Activated naive CD4-positive, alpha-beta T cell treated with anti-CD3 and anti-CD28 coated beads, Interleukin-2, amount 10 ng/mL, durations not matched to agents 7 days and 5 days (primary cell): ENCODE data around the gene SHROOM1.

ENCODE experiments used
- CTCF ChIA-PET: fragments of 350-600 bp; sonication (Branson Sonifier 250); formaldehyde crosslinking; loops from one replicate; lab custom pipeline; 2021; ENCODE audit warnings: antibody characterized with exemption; lab: Charles Lee
- DNase-seq: peaks from one replicate; pipeline ENCODE4 v3.0.0-alpha.2; 2020
- H3K27ac Mint-ChIP-seq: one replicate; pipeline ENCODE4 v1.8.0; 2021; ENCODE audit warnings: mild to moderate bottlenecking, moderate library complexity, mixed read lengths
- H3K27me3 Mint-ChIP-seq: one replicate; pipeline ENCODE4 v1.8.0; 2021; ENCODE audit warnings: mild to moderate bottlenecking, mixed read lengths
- H3K36me3 Mint-ChIP-seq: one replicate; pipeline ENCODE4 v1.8.0; 2021; ENCODE audit warnings: mixed read lengths
- H3K4me1 Mint-ChIP-seq: one replicate; pipeline ENCODE4 v1.8.0; 2021; ENCODE audit warnings: mixed read lengths
- H3K4me3 Mint-ChIP-seq: one replicate; pipeline ENCODE4 v1.8.0; 2021; ENCODE audit warnings: mild to moderate bottlenecking, moderate library complexity, mixed read lengths
- H3K9me3 Mint-ChIP-seq: one replicate; pipeline ENCODE4 v1.8.0; 2021; ENCODE audit warnings: mixed read lengths

SHROOM1 gene

GRCh38 chr5:132825834-132826391 is 4.5 kb downstream of the SHROOM1 start:
- Mint-ChIP-seq H3K4me3 (peak overlapping the region; percentile 33), H3K9me3 (no peaks in the 10 kb centered on the region), H3K4me1 (peaks cover 14% of the 10 kb centered on the region), H3K27me3 (peaks cover 95% of the 10 kb centered on the region), H3K36me3 (no peaks in the 10 kb centered on the region), H3K27ac (no peak overlapping the region)
- peak; percentile 53 for DNase-seq
- CTCF ChIA-PET = interaction anchor here (0.8 to 1.8 kb wide), 4 partner anchors 9 to 299 kb away, joined by 3 to 6 read pairs (median 4); no protein-coding TSS in a partner anchor

DNA sequence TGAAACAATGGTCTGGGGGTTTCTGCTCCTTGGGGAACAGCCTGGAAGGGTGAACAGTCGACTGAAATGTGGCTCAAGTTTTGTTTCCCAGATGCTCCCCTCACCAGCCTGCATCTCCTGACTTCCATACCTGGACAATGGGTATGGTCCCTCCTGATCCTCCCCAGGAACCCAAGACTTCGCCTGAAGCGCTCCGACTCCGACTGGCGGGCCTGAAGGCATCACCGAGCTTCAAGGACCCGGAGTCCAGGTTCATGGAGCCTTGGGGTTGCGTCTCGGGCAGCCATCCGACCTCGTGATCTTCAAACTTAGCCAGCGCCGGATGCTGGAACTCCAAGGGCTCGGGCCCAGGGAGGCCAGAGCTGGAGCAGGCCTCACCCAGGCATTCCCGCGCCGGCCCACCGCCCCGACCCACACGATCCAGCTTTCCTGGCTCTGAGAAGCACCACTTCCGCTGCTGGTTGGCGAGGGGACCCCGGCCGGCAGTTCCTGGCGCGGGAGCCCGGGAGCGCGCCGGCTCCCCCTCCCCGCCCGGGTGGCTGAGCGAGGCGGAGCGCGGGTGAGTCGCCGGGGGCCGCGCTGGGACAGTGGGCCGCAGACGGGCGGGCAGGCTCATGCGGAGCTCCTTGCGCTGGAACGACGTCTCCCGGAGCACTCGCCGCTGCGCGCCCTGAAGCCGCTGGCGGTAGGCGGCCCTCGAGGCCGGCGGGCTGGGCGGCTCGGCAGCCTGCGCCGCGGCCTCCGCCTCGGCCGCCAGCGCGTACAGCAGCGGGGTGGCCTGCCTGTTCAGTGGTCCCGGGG is 5.2 kb downstream of the SHROOM1 start:
- H3K27me3 Mint-ChIP-seq = peaks cover 94% of the 10 kb centered on the region
- peak overlapping the region; percentile 26 for H3K4me3 Mint-ChIP-seq
- H3K27ac Mint-ChIP-seq = no peak overlapping the region
- no peaks in the 10 kb centered on the region for H3K36me3 Mint-ChIP-seq
- no peaks in the 10 kb centered on the region for H3K9me3 Mint-ChIP-seq
- H3K4me1 Mint-ChIP-seq = peaks cover 16% of the 10 kb centered on the region
- CTCF ChIA-PET = interaction anchor here (0.7 to 1.8 kb wide), 4 partner anchors 8 to 299 kb away, joined by 3 to 6 read pairs (median 4); no protein-coding TSS in a partner anchor
- DNase-seq = peak; percentile 32

DNA sequence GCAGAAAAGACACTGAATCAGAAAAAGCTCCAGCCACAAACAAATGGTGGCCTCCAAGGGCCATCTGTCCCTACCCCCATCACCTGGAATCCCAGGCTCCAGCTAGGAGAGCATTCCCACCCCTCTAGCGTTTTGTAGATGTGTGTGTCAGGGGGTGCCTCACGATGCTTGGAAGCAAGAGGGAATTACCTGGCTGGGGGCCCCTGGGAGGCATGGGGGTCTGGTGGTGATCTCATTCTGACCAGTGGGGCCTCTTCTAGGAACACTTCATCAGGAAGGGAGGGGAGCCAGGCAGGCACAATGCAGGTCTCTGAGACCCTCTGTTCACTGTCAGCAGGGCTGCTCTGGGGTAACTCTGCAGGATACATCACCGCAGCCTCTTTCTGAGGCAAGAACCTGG is 6.0 kb downstream of the SHROOM1 start:
- peak overlapping the region; percentile 19 for H3K27ac Mint-ChIP-seq
- H3K4me1 Mint-ChIP-seq = peaks cover 18% of the 10 kb centered on the region
- CTCF ChIA-PET = interaction anchor here (0.7 to 1.1 kb wide), 2 partner anchors 10 to 298 kb away, joined by 3 to 4 read pairs; no protein-coding TSS in a partner anchor
- peak overlapping the region; percentile 26 for H3K4me3 Mint-ChIP-seq
- DNase-seq = no peak
- H3K9me3 Mint-ChIP-seq = no peaks in the 10 kb centered on the region
- no peaks in the 10 kb centered on the region for H3K36me3 Mint-ChIP-seq
- peaks cover 94% of the 10 kb centered on the region for H3K27me3 Mint-ChIP-seq

DNA sequence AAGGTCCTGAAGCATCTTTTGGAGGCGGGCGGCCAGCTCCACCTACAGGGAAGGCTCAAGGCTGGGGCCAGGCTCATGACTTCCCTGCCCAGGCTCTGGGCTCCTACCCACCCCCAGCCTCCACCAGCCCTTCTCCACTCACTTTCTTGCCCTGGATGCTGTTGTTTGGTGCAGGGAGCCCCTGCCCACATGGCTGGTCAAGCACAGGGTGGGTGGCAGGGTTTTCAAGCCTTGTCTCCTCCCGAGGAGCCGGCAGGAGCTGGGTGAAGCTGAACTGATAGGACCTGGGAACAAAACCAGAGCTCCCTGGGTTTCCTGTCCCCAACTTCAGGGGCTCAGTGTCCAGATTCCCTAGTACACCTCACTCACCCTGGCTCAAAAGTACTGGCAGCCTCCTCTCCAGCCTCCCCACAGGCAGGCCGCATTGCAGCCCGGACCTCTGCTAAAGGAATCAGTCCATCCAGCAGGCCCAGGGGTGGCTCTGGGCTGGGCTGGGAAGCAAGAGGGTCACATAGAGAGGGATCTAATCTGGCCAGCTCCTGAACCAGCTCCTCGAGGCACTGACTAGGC is 6.9 kb downstream of the SHROOM1 start:
- peaks cover 17% of the 10 kb centered on the region for H3K4me1 Mint-ChIP-seq
- no peaks in the 10 kb centered on the region for H3K36me3 Mint-ChIP-seq
- no peaks in the 10 kb centered on the region for H3K9me3 Mint-ChIP-seq
- no peak overlapping the region for H3K4me3 Mint-ChIP-seq
- H3K27me3 Mint-ChIP-seq = peaks cover 94% of the 10 kb centered on the region
- no peak overlapping the region for H3K27ac Mint-ChIP-seq
- DNase-seq = no peak
- CTCF ChIA-PET = interaction anchor here (1.2 to 2.0 kb wide), 3 partner anchors 76 to 437 kb away, joined by 5 to 8 read pairs (median 5); partner anchors contain the start of gene CCNI2

- Mint-ChIP-seq H3K4me1 (peaks cover 17% of the 10 kb centered on the region), H3K9me3 (no peaks in the 10 kb centered on the region), H3K27me3 (peaks cover 94% of the 10 kb centered on the region), H3K36me3 (no peaks in the 10 kb centered on the region), H3K4me3 (no peak overlapping the region), H3K27ac (no peak overlapping the region)
- peak; percentile 32 for DNase-seq
- CTCF ChIA-PET = interaction anchor here (1.2 to 6.2 kb wide), 5 partner anchors 32 to 436 kb away, joined by 3 to 37 read pairs (median 5); partner anchors contain the start of gene CCNI2
These were observed 7.6 kb downstream of the SHROOM1 start for GRCh38 chr5:132822650-132823480.

- no peak overlapping the region for H3K4me3 Mint-ChIP-seq
- CTCF ChIA-PET = interaction anchor here (0.7 to 6.2 kb wide), 10 partner anchors 8 to 438 kb away, joined by 3 to 47 read pairs (median 6); no protein-coding TSS in a partner anchor
- H3K27me3 Mint-ChIP-seq = peaks cover 85% of the 10 kb centered on the region
- H3K4me1 Mint-ChIP-seq = peaks cover 17% of the 10 kb centered on the region
- H3K36me3 Mint-ChIP-seq = no peaks in the 10 kb centered on the region
- H3K9me3 Mint-ChIP-seq = no peaks in the 10 kb centered on the region
- no peak for DNase-seq
- peak overlapping the region; percentile 15 for H3K27ac Mint-ChIP-seq
These were observed 8.7 kb downstream of the SHROOM1 start for GRCh38 chr5:132821791-132822190.

DNA sequence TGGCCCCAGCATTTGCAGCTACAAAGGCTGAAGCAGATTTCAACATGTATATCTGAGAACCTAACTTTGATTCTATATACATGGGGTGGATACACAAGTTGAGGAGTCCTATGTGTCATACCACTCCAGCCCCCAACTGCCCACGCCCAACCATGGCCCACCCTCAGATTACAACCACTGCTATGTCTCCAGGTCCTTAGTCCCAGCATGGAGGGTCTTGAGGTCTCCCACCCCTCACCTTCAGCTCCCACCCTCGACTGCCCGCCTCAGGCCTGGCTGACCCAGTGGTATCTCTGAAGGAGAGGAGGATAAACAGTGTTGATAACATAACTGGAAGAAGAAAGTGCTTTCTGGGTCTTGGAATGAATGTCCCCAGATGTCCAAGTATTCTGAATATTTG is 9.1 kb downstream of the SHROOM1 start:
- CTCF ChIA-PET = interaction anchor here (0.7 to 6.2 kb wide), 14 partner anchors 7 to 437 kb away, joined by 3 to 47 read pairs (median 7); no protein-coding TSS in a partner anchor

DNA sequence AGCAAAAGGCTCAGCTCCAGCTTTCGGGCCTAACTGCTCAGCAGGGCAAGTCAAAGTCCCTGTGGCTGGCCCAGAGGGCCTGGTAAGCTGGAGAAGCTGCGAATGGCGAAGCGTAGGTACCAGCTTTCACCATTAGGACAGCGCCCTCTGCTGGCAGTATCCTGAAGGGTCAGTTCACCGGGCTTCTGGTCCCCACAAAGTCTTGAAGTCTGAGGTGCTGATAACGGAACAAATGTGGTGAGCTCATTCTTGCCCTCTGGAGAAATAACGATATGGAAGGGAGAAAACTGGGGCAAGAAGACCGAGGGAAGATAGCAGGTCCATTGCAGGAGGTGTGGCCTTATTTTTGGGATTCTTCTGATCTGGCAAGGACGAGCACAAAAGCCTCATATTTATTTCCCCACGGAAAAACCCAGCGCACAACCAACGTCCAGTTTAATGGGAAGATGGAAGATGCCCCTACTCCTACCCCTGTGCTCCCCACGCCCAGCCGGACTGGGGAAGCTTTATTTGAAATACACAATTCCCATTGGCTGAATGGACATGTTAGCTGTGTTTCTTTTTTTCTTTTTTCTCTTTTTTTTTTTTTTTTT is 10.2 kb downstream of the SHROOM1 start:
- Mint-ChIP-seq H3K27me3 (peaks cover 75% of the 10 kb centered on the region), H3K36me3 (no peaks in the 10 kb centered on the region), H3K27ac (no peak overlapping the region), H3K9me3 (no peaks in the 10 kb centered on the region), H3K4me1 (peaks cover 17% of the 10 kb centered on the region), H3K4me3 (peak overlapping the region; percentile 40)
- DNase-seq = peak; percentile 93
- CTCF ChIA-PET = interaction anchor here (0.6 to 6.2 kb wide), 40 partner anchors 8 to 452 kb away, joined by 3 to 47 read pairs (median 4); partner anchors contain the start of genes CCNI2 and KIF3A

More for the DNA sequence above, 9.1 kb downstream of the SHROOM1 start:
- Mint-ChIP-seq H3K27ac (no peak overlapping the region), H3K4me1 (peaks cover 17% of the 10 kb centered on the region), H3K9me3 (no peaks in the 10 kb centered on the region), H3K36me3 (no peaks in the 10 kb centered on the region), H3K27me3 (peaks cover 80% of the 10 kb centered on the region), H3K4me3 (no peak overlapping the region)
- DNase-seq = no peak

GRCh38 chr5:132819468-132819867 is 11.0 kb downstream of the SHROOM1 start:
- Mint-ChIP-seq H3K4me1 (peaks cover 18% of the 10 kb centered on the region), H3K27ac (no peak overlapping the region), H3K9me3 (no peaks in the 10 kb centered on the region), H3K4me3 (peak overlapping the region; percentile 47), H3K36me3 (no peaks in the 10 kb centered on the region), H3K27me3 (peaks cover 75% of the 10 kb centered on the region)
- DNase-seq = peak; percentile 27
- CTCF ChIA-PET = interaction anchor here (0.7 to 6.2 kb wide), 34 partner anchors 9 to 452 kb away, joined by 3 to 47 read pairs (median 4); partner anchors contain the start of genes CCNI2 and KIF3A

- Mint-ChIP-seq H3K27me3 (peaks cover 71% of the 10 kb centered on the region), H3K27ac (no peak overlapping the region), H3K36me3 (no peaks in the 10 kb centered on the region), H3K4me1 (peaks cover 21% of the 10 kb centered on the region), H3K9me3 (no peaks in the 10 kb centered on the region), H3K4me3 (no peak overlapping the region)
- CTCF ChIA-PET = interaction anchor here (1.0 to 6.2 kb wide), 6 partner anchors 9 to 579 kb away, joined by 3 to 47 read pairs (median 6); partner anchors contain the start of gene CCNI2
- DNase-seq = no peak
These were observed 13.4 kb downstream of the SHROOM1 start for GRCh38 chr5:132817011-132817410.

DNA sequence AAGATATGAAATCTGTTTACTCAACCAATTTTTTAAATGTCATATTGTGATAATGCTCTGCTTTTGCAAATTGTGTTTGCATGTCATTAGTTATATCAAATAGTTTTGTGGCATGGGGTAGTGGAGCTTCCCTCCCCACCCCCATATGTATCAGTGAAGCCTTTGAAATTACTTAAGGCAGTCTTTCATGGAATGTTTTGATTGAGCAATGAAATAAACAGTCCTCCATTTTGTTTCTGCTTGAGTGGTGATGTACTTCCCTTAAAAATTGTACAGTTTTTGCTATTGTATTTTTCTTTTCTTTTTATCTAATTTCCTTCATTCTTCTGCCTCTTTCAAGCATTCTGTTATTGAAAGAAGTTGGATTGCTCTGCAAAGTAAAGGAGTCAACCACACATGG is 13.9 kb downstream of the SHROOM1 start:
- Mint-ChIP-seq H3K27ac (no peak overlapping the region), H3K4me1 (peaks cover 21% of the 10 kb centered on the region), H3K27me3 (peaks cover 71% of the 10 kb centered on the region), H3K9me3 (no peaks in the 10 kb centered on the region), H3K36me3 (no peaks in the 10 kb centered on the region), H3K4me3 (no peak overlapping the region)
- CTCF ChIA-PET = interaction anchor here (1.0 to 5.4 kb wide), 4 partner anchors 8 to 289 kb away, joined by 3 to 47 read pairs (median 6); partner anchors contain the start of gene CCNI2
- DNase-seq = no peak

DNA sequence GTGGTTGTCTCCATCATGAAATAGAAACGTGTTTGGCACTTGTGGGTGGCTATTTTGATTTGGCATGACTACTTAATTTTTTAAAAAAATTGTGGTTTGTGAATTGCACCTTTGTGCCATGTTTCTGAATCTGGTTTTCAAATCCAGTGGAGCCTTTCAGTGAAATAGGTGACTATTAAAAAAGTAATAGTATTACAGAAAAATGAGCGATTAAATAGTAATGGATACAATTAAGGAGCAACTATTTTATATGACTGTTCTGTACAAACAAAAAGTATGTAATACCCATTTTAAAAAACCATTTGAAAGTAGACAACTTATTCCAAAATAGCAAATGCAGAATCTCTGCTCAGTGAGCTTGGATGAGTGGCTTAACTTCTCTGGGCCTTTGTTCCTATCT is 14.4 kb downstream of the SHROOM1 start:
- Mint-ChIP-seq H3K27ac (no peak overlapping the region), H3K27me3 (peaks cover 72% of the 10 kb centered on the region), H3K9me3 (no peaks in the 10 kb centered on the region), H3K4me3 (no peak overlapping the region), H3K4me1 (peaks cover 21% of the 10 kb centered on the region), H3K36me3 (no peaks in the 10 kb centered on the region)
- no peak for DNase-seq
- CTCF ChIA-PET = interaction anchor here (2.1 kb wide), 1 partner anchor 10 kb away, joined by 6 read pairs; no protein-coding TSS in a partner anchor
